ENCODE results near the gene C7orf33.
"Not testable (repeated sequence)": the region's sequence is repeated elsewhere in the genome, so short reads cannot be mapped to it uniquely, and the experiment has no call there.

C7orf33 gene

DNA sequence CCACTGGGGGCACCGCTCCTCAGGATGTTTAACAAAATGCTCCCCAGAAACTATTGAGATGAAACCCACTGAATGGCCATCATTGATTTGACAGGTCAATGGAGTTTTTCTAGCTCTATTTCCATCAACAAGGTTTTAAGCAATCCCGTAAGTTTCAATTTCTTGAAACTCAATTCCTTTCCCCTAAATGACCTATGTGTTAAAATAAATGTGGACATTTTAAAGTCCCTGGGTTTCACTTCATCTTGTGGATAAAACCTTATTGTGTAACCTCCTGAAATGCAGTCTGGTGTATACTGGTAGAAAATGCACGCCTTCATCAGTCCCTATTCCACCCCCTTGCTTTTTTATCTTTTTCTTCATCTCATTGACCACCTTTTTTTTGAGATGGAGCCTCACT lies 8.9 kb upstream of the C7orf33 start:
- no peak for DNase-seq

DNA sequence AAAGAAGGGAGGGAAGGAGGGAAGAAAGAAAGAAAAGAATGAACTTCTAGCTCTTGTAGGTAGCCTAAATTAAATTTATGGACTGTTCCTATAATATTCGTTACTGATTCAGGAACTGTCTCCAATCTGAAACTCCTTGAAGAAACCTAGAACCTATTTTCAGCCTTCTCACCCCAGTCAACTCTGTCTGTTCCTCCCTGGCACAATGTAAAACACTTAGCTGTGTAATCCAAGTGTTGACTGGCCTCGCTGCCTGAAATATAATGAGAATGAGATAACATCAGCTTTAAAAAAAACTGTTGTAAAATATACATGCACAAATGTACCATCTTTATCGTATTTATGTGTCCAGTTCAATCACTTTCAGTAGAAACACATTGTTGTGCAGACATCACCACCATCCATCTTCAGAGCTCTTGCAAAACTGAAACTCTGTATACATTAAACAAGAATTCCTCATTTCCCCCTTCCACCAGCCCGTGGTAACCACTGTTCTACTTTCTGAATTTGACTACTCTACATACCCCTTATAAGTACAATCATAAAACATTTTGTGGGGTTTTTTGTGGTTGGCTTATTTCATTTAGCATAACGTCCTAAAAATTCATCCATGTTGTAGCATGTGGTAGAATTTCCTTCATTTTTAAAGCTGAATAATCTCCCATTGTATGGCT lies 6.3 kb upstream of the C7orf33 start:
- no peak for DNase-seq

DNA sequence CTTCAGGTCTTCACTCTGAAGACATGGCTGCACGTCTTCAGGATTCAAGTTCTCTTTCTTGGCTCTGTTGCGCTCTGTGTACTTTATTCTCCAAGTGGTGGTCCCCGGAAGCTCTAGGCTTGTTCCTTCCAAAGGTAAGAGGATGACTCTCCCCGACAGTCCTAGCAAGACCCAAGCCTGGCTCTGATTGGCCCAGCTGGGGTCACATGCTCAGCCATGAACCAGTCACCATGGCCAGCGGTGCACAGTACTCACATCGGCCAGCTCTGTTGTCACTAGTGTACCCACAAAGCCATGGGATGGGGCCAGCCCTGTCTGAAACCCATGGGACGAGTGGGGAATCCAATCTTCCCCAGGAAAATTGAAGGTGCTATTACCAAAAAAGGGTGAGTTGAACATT lies 5.2 kb upstream of the C7orf33 start:
- DNase-seq = no peak

DNA sequence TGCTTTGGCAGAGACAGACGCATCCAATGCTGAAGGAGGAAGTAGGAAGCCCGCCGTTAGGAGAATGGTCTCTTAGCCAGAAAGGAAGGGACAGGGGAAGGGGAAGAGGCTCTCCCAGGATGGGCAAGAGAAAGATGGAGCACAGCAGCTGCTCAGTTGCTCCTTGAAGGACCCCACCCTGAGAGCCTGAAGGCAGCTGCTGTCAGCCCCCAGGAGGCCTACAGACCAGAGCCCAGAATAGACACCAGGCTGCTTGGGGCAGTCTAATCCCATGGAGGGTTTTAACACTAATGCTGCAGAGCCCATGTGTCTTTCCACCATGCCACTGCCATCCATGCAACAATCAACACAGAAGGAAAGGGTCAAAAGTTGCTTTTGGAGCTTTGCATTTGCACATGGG lies 3.5 kb upstream of the C7orf33 start:
- no peak for DNase-seq

DNA sequence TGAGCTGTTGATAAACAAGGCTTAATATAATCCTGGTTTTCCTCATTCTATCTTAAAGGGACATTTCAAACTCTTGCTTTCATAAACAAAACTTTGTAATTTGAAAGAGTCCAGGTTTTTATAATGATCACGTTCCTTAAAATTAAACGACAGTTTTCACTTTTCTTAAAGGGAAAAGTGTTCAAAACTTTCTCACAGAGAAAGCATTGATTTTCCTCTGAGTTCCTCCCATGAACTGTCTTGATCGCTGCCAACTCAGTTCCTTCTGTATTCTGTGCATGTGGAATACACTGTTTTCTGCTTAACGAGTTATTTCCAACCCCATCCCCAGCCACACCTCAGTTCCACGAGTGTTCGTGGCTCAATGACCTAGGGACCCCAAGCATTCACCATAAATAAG lies 2.4 kb upstream of the C7orf33 start:
- no peak for DNase-seq

DNA sequence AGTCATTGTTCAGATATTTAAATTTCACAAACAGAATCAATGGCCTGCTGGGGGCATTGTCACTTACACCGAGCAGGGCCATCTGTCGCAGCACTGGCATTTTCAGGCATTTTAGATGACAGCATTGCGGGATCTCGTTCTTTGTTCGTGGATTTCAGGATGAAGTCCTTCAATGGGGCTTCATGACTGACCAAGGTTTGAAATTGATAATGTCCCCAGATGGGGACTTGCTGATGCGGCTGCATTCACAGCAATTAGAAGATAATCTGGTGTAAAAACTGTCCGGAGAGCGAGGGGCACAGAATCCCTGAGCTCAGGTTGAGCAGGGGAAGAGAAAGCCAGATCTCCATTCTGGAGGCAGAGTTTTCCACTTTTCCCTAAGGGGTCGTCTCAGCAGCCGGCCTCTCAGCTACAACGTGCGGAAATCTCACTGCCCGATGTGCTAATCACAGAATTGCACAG lies 1.9 kb upstream of the C7orf33 start:
- no peak for DNase-seq

DNA sequence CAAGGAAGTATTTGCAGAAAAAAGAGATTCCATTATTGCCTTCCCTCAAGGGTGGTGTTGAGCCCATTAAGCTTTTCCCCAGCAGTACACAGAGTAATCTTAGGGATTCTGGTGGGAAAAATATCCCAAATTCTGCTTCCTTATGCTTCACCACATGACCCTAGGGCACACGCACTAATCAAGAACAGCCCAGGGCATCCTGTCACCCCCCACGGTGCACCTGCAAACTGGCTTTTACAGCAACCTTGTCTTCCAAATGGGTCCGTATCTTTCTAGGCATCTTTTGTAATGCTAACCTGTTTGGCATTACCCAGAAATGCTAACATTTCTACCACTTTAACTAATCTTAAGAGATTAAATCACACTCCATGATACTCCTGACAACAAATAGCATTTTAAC lies 926 bp upstream of the C7orf33 start:
- no peak for DNase-seq

DNA sequence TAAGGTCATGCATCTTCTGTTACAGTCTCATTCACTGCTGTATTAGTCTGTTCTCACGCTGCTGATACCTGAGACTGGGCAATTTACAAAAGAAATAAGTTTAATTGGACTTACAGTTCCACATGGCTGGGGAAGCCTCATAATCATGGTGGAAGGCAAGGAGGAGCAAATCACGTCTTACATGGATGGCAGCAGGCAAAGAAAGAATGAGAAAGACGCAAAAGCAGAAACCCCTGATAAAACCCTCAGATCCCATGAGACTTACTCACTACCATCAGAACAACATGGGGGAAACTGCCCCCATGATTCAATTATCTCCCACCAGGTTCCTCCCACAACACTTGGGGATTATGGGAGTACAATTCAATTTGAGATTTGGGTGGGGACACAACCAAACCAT lies 5.8 kb downstream of the C7orf33 start:
- DNase-seq = not testable (repeated sequence)

DNA sequence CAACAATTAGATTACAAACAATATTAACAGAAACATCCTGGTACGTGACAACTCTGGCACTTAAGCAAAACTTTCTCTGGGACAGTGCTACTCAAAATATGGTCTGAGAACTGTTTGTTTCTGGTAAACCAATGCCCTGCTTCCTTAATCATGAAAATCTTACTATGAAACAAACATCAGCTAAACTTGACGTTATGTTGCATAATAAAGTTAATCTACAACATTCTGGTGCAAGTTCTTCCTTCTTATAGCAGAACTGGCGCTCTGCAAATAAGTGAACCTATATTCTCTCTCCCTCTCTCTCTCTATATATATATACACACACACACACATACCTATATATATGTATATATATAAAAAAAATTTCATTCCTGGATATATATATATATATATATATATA lies 7.8 kb downstream of the C7orf33 start:
- no peak for DNase-seq

DNA sequence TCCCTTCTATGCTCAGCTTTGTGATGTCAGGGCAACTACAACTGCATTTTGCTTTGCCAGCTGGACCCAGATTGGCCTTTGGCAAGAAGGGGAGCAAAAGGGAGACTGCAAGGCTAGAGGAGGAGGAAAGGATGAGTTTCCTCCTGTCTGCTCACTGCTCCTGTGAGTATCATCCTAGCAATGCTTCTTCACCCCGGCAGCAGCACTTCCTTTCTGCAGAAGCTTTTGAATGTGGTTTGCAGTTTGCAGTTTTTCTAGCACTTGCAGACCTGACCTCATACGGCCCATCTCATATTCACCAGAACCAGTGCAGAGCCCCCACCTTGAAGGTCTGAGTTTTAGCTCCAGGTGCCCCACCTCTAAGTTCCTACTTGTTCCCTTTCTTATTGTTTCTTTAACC lies 14.8 kb downstream of the C7orf33 start:
- DNase-seq = no peak

DNA sequence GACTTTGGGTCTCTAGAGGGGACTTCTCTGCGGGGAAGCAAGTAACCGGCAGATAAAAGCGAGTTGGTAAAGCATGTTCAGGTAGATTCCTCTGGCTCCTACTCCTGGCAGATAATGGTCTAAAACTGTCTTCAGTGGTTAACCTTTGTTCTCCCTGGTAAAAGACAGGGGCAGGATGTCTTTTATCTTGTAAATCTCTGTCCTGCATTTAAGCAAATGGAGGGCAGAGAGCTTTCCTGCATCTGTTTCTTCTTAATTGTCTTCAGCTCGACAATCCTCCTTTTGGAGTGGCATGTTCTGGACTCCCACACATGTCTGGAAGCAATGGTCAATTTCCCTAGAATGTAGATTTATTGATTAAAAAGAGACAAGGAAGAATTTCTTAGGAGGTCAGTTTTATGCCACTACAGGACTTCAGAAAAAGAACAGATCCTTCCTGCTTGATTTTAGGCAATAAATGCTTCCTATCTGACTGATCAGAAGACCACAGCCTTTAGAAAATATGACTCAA lies 16.6 kb downstream of the C7orf33 start:
- DNase-seq = no peak

DNA sequence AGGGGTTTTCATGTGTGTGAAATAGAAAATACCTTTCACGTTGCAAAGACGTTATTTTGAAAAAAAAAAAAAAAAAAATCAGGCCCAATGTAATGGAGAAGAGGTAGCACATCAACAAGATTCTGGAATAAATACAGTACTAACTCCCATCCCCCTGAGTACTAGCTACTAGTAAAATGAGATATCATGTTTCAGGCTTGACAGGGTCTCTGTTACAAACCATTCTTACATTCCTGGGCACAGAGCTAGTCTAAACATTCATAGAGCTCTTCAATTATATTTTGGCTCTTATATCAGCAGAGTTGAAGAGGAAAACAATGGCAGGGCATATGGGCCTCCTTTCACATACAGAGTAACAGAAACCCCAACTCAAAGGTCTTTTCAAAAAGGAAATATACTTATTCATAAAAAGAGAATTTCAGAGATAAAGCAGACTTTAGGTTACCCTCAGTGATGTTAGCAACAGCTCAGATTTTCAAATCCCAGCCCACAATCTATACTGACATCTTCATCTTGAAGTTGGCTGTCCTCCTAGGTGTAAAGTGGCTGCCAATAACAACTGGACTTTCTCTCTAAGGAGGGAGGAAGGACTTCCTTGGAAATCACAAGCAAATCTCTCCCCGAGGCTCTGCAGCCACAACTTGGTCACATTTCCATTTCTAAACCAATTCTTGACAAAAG lies 18.6 kb downstream of the C7orf33 start:
- DNase-seq = no peak

DNA sequence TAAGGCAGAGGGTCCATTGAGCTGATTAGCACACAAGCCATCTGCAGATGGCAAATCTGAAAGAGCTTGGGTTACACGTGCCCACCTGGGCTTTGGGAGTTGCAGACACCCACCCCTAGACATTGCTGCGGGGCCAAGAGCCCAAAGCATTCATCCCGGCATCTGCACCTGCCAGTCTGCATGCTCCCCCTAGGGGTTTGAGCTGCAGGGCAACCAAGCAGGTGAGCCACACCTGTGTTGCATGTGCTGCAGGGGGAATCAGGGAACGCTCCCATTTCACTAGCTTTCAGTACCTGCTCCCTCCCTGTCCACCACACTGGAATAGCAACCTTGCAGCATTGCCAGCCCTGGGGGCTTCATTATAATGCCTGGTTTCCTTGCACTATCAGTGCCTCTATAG lies 21.1 kb downstream of the C7orf33 start:
- no peak for DNase-seq

DNA sequence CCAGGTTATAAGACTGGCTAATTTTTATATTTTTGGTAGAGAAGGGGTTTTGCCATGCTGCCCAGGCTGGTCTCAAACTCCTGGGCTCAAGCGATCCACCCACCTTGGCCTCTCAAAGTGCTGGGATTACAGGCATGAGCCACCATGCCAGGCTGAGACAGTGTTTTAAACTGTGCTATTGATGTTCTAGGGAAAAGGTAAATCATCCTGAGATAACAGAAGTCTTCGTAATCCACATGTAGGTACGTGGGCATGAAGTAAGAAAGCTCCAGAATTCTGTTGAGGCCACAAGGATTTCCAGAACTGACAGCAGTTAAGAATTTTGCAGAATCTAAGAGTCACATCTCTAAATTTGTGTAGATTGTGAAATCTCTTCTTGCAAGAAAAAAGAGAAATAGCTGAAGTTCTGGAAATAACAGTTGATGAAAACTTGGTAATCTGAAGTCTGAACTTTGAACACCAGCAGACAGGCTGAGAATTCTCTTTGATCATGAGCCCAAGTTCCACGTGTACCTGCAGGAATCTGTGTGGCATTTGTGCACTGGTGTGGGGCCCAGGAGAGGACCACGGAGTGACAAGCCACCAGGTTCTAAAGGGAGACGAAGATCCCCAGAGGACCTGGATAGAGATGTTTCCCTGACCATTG lies 24.6 kb downstream of the C7orf33 start:
- no peak for DNase-seq

DNA sequence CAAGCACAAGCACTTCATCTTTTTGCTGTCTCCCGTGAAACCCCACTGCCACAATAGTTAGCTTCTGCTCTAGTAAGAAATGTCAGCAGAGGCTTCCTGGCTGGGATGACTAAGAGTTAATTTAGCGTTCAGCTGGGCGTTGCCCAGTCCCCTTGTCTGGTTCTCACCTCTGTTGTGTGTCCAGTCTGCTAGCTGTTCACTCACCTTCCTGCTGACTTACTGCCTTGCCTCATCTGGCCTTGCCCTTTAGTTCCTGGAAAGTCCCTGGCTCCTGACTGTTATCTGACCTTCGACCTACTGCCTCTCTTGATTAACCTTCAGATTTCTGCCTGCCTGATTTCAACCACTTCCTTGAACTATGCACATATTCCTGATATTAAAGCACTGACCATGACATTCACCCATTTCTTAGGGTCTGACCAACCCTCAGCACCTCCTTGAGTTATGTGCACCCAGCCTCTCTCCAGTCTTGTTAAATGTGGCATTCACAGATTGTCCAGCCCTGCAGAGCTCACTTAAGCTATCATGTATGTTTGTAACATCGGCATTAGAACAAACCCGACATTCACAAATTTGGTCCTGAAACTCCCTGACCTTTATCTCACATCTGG lies 30.3 kb downstream of the C7orf33 start:
- no peak for DNase-seq

DNA sequence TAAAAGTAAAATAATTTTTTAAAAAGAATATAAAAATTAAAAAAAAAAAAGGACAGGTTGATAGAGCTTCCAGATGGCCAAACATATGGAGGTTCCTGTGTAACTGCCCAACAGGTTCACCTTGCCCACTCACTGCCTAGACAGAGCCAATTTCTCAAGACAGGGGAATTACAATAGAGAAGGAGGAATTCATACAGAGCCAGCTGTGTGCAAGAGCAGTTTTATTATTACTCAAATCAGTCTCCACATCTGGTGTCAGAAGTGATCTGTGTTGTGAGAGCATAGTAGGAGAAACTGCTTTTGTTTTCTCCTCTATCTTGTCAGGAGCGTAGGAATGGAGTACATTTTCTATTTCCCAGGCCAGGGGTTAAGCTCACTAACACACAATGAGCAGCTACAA lies 31.0 kb downstream of the C7orf33 start:
- DNase-seq = no peak

DNA sequence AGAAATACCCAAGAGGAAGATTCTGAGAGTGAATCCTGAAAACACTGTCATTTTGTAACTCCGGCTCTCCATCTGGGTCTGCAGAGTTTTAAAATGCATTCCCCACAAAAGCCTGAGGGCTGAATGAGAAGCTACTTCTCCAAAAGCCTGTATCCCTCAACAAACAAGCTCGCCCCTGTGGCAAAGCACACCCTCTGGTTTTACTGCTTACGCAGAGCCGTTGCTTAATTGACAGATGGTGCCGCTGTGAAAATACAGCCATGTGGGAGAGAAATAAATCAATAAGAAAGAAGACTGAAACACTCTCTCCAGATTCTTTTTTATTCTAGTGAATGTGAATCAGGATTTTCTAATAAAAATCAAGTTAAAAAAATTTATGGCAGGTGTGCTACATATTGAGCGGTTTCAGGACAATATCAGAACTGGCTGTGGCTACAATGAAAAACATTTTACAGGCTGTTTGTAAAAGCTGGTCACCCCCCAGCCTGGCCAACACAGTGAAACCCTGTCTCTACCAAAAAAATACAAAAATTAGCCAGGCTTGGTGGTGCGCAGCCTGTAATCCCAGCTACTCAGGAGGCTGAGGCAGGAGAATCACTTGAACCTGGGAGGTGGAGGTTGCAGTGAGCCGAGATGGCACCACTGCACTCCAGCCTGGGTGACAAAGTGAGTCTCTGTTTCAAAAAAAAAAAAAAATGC lies 32.5 kb downstream of the C7orf33 start:
- DNase-seq = no peak

DNA sequence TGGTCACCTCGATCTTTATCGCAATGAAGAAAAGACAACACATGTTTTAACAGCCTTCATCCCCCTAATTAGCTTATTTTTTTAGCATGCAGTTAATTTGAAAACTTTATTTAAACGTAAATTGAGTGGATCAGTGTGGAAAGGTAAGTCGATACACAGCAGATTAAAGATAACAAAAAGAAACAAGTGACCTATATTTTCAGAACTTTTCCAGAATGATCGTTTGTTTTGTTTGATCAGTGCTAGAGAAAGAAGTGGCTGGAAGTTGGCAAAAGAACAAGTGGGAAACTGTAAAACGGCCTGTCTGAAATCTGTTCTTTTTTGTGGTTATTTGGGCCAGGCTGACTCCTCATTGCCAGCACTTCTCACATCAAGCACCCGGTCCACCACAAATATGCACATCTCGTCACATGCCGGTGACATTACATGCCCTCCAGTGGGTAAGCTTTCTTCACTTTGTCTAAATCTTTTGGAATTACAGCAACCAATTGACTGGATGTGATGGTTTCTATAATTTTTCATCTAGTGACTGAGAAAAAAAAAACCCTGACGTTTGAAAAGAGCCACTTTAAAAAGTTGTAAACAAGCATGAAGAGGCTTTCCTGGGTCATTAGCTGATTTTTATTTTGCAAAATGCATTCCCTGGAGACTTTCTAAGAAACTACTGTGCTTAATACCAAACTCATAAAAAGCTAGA lies 33.2 kb downstream of the C7orf33 start:
- DNase-seq = no peak

DNA sequence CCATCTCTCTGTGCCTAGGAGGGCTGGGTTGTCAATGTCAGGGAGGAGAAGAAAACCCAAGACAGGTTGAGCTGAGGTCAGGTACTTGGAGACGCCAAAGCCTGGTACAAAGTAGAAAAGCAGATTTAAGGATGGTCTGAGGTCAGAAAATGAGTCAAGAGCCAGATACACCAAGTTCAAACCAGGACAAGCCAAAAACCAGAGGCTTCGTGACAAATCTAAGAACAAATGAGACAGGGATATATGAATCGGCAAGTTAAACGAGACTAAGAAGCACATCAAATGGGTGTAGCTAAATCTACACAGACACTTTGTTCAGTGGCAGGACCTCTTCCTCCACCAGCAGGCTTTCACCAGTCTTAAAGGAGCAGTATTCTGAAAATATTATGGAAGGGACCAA lies 34.2 kb downstream of the C7orf33 start:
- DNase-seq = no peak

DNA sequence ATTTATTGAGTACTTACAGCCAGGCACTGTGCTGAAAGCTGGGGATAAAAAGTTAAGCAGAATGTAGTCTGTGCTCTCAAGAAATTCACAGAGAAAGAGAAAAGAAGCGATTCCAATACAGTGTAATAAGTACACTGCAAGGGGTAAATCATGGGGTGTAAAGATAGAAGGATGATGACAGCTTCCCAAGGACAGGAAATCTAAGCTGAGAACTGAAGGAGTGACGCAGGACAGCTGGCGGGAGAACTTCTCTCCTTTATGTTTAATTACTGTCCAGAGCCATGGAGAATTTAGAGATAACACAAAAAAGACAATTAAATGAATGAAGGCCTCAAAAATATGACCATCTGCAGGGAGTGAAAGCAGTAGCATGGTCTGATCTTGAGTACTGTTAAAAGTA lies 34.8 kb downstream of the C7orf33 start:
- no peak for DNase-seq

DNA sequence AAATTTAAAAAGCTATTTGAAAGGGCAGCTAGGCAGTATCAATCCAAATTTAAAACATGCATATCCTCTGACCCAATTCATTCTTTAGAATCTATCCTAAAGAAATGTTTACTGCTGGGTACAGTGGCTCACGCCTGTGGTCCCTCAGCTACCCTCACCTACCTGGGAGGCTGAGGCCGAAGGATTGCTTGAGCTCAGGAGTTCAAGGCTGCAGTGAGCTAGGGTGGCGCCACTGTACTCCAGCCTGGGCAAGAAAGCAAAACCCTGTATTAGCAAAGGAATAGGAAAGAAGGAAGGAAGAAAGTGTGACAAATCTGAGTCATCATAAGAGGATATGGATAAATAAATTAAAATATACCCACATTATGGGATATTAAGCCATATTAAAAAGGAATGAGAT lies 36.3 kb downstream of the C7orf33 start:
- DNase-seq = no peak

DNA sequence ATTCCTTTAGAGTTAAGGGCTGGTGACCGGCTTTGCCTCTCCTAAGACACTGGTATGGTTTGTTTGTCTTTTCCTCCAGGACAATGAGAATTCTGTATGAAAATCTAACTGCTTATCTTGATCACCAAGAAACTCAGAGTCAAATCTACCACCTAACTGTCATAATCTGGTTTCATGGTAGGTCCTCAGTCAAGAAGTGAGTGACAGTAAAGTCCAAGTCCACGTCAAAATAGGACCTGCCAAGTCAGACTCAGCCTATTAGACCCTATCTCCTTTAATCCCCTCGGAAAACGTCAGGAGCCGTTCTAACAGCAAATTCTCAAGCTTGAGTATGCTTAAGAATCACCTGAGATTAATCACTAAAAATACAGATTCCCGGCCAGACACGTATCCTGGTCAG lies 37.4 kb downstream of the C7orf33 start:
- DNase-seq = no peak

DNA sequence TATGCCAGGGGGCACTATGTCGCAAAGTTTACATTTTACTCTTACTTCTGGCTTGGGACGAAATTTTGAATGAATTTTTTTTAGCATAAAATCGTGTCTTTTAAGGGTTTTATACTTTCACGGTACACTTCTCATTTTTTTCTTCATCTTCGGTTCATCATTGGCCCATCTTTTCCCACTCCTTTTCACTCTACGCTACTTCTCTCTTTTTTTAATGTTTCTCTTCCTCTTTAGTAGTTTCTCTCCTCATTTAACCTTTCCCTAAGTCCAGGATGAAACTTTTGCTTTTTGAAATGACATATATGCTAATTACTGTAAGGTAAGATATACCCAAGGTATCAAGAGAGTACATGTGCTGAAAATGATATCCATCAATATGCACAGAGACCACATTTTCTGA lies 39.5 kb downstream of the C7orf33 start:
- DNase-seq = no peak
